OCI-LY7 (cell line): Measurements from ENCODE around the gene SMYD3.

ENCODE experiments used
- CTCF ChIP-seq: fragments of 200-600 bp; sonication (generic); conservative IDR thresholded peaks from 2 replicates; pipeline ENCODE4 v1.5.1; 2014; ENCODE audit warnings: mild to moderate bottlenecking, antibody characterized with exemption, low read length, moderate library complexity, mixed read lengths
- EZH2phosphoT487 ChIP-seq: fragments of 200-600 bp; sonication (generic); IDR thresholded peaks from 2 replicates; pipeline ENCODE4 v1.6.1; 2018; ENCODE audit warnings: low read depth, borderline replicate concordance, mild to moderate bottlenecking, mixed run types, antibody characterized with exemption, low read length, moderate library complexity, mixed read lengths

GRCh38 chr1:246364415-246364941 is 142.6 kb downstream of the SMYD3 start:
- TF ChIP-seq EZH2phosphoT487 (no peak), CTCF (no peak)
